ENCODE measurements around the gene F8A3. TPM values are rescaled to one million over a fixed set of nuclear protein-coding genes. Genes with fewer than 3 reads are reported as not detected.

Gene F8A3
- total and polyA plus RNA-seq, 2 of the 4 experiments (the other 2 are of a cell fraction), result 0.18 to 1.5 TPM

DNA sequence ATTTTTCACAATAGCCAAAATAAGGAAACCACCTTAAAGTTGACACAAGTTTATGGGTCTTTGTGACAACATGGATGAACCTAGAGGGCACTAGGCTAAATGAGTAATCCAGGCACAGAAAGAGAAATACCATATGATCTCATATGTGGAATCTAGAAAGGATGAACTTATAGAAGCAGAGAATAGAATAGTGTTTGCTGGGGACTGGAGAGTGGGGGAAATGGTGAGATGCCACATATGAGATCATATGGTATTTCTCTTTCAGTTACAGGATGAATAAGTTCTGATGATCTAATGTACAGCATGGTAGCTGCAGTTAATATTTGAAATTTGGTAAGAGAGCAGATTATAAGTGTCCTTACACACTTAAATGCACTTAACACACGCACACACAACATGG, 40.7 kb downstream of the F8A3 start:
- H3K4me3 ChIP-seq (ENCODE audit: insufficient read depth, low read depth, low read length), result no peak overlapping the region
- H2AK9ac ChIP-seq (replicated peaks; ENCODE audit: low read depth, low read length, poor library complexity), result no peak overlapping the region
- H2BK120ac ChIP-seq (ENCODE audit: low read depth, low read length), result no peak overlapping the region
- H3K79me1 ChIP-seq (ENCODE audit: low read depth in 1 of 2, low read length in 2 of 2), result no peaks in the 10 kb centered on the region
- in situ Hi-C loops (cut with MboI; ENCODE audit: low sequenced_read_pairs), result no loop called here
- no peak overlapping the region for H3K9ac ChIP-seq (ENCODE audit: low read depth, low read length)
- H3K4me1 ChIP-seq (ENCODE audit: control insufficient read depth, insufficient read depth, low read length), result no peaks in the 10 kb centered on the region
- ChIA-PET CTCF (no interaction called here), POLR2A (ENCODE audit: unreplicated experiment) (no interaction called here)
- H3K9me3 ChIP-seq (ENCODE audit: control insufficient read depth, insufficient read depth, low read length), result no peaks in the 10 kb centered on the region
- WGBS, 2 experiments (ENCODE audit: extremely low coverage in 2 of 2, insufficient read length in 1 of 2), result no CpG with 5 or more reads among the region's 1 CpG
- no TSS peak for BruUV-seq (replicated peaks)
- no peak overlapping the region for H3K23ac ChIP-seq (ENCODE audit: low read depth, low read length)
- H3K27ac ChIP-seq (ENCODE audit: insufficient read depth, low read length), result no peak overlapping the region
- H3K18ac ChIP-seq (ENCODE audit: low read depth, low read length), result no peak overlapping the region
- no peak for TF ChIP-seq FOS (IDR thresholded peaks at IDR 0.05; ENCODE audit: low read depth, low read length)
- no peak for TF ChIP-seq NFE2L2 (IDR thresholded peaks at IDR 0.05; ENCODE audit: low read depth, low read length)
- TF ChIP-seq MAZ (IDR thresholded peaks at IDR 0.05; ENCODE audit: borderline replicate concordance, low read depth, low read length), result no peak
- TF ChIP-seq BHLHE40 (IDR thresholded peaks at IDR 0.05; ENCODE audit: low read depth, low read length), result no peak
- TF ChIP-seq POLR2A (IDR thresholded peaks at IDR 0.05; ENCODE audit: low read depth, low read length), result no peak
- no peak for TF ChIP-seq CTCF (conservative IDR thresholded peaks at IDR 0.05; ENCODE audit: low read depth, low read length)
- intact Hi-C loops (cut with micrococcal nuclease), result no loop called here
- dilution Hi-C loops (cut with HindIII; ENCODE audit: low sequenced_read_pairs, unreplicated experiment), result no loop called here
- no peak overlapping the region for H3K56ac ChIP-seq (ENCODE audit: extremely low read depth, insufficient read depth, low read length)
- H4K20me1 ChIP-seq (ENCODE audit: insufficient read depth, low read length), result no peaks in the 10 kb centered on the region
- no peak overlapping the region for H2BK15ac ChIP-seq (ENCODE audit: low read depth, low read length)
- no peaks in the 10 kb centered on the region for H3K36me3 ChIP-seq (ENCODE audit: control insufficient read depth, insufficient read depth, low read length)
- H2BK20ac ChIP-seq (ENCODE audit: low read depth, low read length), result no peak overlapping the region
- H4K91ac ChIP-seq (ENCODE audit: insufficient read depth, low read depth, low read length), result no peak overlapping the region
- H3K4ac ChIP-seq (ENCODE audit: low read depth, low read length), result no peak overlapping the region
- H2AK5ac ChIP-seq (ENCODE audit: low read depth, low read length), result no peak overlapping the region
- no peak overlapping the region for H3K4me2 ChIP-seq (ENCODE audit: low read depth, low read length)
- no peak overlapping the region for H2AFZ ChIP-seq (replicated peaks; ENCODE audit: low read length, poor library complexity)
- DNase-seq, result no peak
- no peaks in the 10 kb centered on the region for H3K9me1 ChIP-seq (ENCODE audit: insufficient read depth, low read length)
- H4K5ac ChIP-seq (ENCODE audit: low read depth, low read length), result no peak overlapping the region
- H2BK5ac ChIP-seq (ENCODE audit: low read depth, low read length, poor library complexity, severe bottlenecking), result no peak overlapping the region
- no peaks in the 10 kb centered on the region for H3K27me3 ChIP-seq (ENCODE audit: control insufficient read depth, insufficient read depth, low read length)
- ATAC-seq (ENCODE audit: low read depth), result no peak
- no peak overlapping the region for H4K8ac ChIP-seq (ENCODE audit: low read depth in 2 of 2, low read length in 2 of 2)
- H3K14ac ChIP-seq (replicated peaks; ENCODE audit: low read depth, low read length), result no peak overlapping the region

Small RNA genes lying within 50 kb of the gene (microRNA-seq; reads per million reads assigned to microRNA genes)
- gene MIR1184-3 (ENCODE audit: insufficient read depth in 1 of 2, insufficient read length in 1 of 2, unreplicated experiment in 1 of 2), result 0 reads per million in 2 experiments

Small RNA genes lying within 50 kb of the gene (small RNA-seq; reads per million reads assigned to genes)
- 0 reads per million in 5 experiments for gene MIR1184-3

Other genes with a start within 250 kb of the F8A3 start
- gene VBP1, start 242.2 kb downstream of the F8A3 start, total RNA-seq (2012; rRNA removed), result 42.3 and 75.3 TPM in 2 replicates
- 24.7 and 30.8 TPM in 2 replicates for gene VBP1, start 242.2 kb downstream of the F8A3 start, polyA plus RNA-seq (2012; rRNA removed)
- gene RAB39B, start 194.1 kb downstream of the F8A3 start, total RNA-seq (2012; rRNA removed), result 0.54 and 0.56 TPM in 2 replicates
- gene RAB39B, start 194.1 kb downstream of the F8A3 start, polyA plus RNA-seq (2012; rRNA removed), result 0.23 and 0.29 TPM in 2 replicates
- gene CLIC2, start 124.0 kb downstream of the F8A3 start, total RNA-seq (2012; rRNA removed), result under 0.01 and 0.18 TPM in 2 replicates
- gene CLIC2, start 124.0 kb downstream of the F8A3 start, polyA plus RNA-seq (2012; rRNA removed), result 0.07 TPM in 1 of 2 replicates, not detected in the other
- not detected in 2 replicates for gene F8A2, start 76.5 kb downstream of the F8A3 start, total RNA-seq (2012; rRNA removed)
- gene F8A2, start 76.5 kb downstream of the F8A3 start, polyA plus RNA-seq (2012; rRNA removed), result not detected in 2 replicates
- 0.18 and 0.28 TPM in 2 replicates for gene SPRY3, start 154.0 kb upstream of the F8A3 start, total RNA-seq (2012; rRNA removed)
- gene SPRY3, start 154.0 kb upstream of the F8A3 start, polyA plus RNA-seq (2012; rRNA removed), result 0.32 TPM in 2 replicates
- 14.2 and 20.4 TPM in 2 replicates for gene TMLHE, start 154.3 kb upstream of the F8A3 start, total RNA-seq (2012; rRNA removed)
- 7.2 and 10.9 TPM in 2 replicates for gene TMLHE, start 154.3 kb upstream of the F8A3 start, polyA plus RNA-seq (2012; rRNA removed)